HCT116 (cell line): ENCODE results near the gene FAM170B. TPM values are rescaled to one million over a fixed set of nuclear protein-coding genes. Genes with fewer than 3 reads are reported as not detected.

Source experiments
- ATAC-seq: fragments of 200-7000 bp; cut with Tn5 transposase; 2 replicates; pipeline ENCODE4 v1.9.1; 2020; ENCODE audit warnings: mild to moderate bottlenecking, moderate library complexity
- BruUV-seq: library from RNA; stranded (reverse); fragments of 400-500 nt; replicated peaks from 2 replicates; lab custom pipeline; 2021; lab: Mats Ljungman, UMichigan
- CTCF ChIA-PET: fragments of 300-600 bp; sonication (Branson Sonifier 250); formaldehyde crosslinking; loops from one replicate; lab custom pipeline; 2021; ENCODE audit warnings: antibody characterized with exemption; lab: Charles Lee
- POLR2A ChIA-PET: fragments of 300-600, 350-600 bp; sonication (Branson Sonifier 250); formaldehyde crosslinking; loops from one replicate; lab custom pipeline; 2021; ENCODE audit warnings: antibody characterized with exemption; lab: Charles Lee
- RAD21 ChIA-PET, 2 experiments: fragments of 300-600 bp; sonication (Branson Sonifier 250); formaldehyde crosslinking; loops; one replicate each; lab custom pipeline; 2023; ENCODE audit warnings: low total read pairs in 2 of 2; ENCODE audit not compliant: uncharacterized antibody in 2 of 2, unreplicated experiment in 2 of 2, low non-redundant PET in 1 of 2; lab: Charles Lee
- DNase-seq: peaks from one replicate; pipeline ENCODE4 v3.0.0-alpha.2; 2010; ENCODE audit warnings: low read depth, low spot score
- H2AFZ ChIP-seq: fragments of 200-600 bp; shearing (Covaris generic), sonication (generic); 2 replicates; pipeline ENCODE4 v1.6.1; 2017; ENCODE audit warnings: low read depth, mixed run types, mixed read lengths, antibody characterized with exemption, low read length; ENCODE audit not compliant: poor library complexity, severe bottlenecking
- H3K27ac ChIP-seq: 2 replicates; pipeline ENCODE4 v1.5.1; 2012; ENCODE audit warnings: low read depth, low read length
- H3K27me3 ChIP-seq: fragments of 200-600 bp; sonication (generic); 2 replicates; pipeline ENCODE4 v1.6.1; 2016; ENCODE audit warnings: mixed run types, low read length, mixed read lengths; ENCODE audit not compliant: insufficient read depth
- H3K36me3 ChIP-seq, 2 experiments: fragments of 200-500 bp in 1 of 2; fragments of 200-600 bp in 1 of 2; sonication (Bioruptor generic) in 1 of 2; sonication (generic) in 1 of 2; 2 replicates each; pipeline versions ENCODE4 v1.5.1 to v1.6.1; 2014 to 2016; ENCODE audit warnings: low read length in 2 of 2, inconsistent platforms in 1 of 2, mixed read lengths in 1 of 2, mixed run types in 1 of 2; ENCODE audit not compliant: insufficient read depth in 2 of 2, control insufficient read depth in 1 of 2
- H3K4me1 ChIP-seq, 2 experiments: fragments of 200-600 bp in 1 of 2; sonication (generic) in 1 of 2; 2 replicates each; pipeline versions ENCODE4 v1.5.1 to v1.6.1; 2012 to 2017; ENCODE audit warnings: low read length in 2 of 2, inconsistent platforms in 1 of 2, mild to moderate bottlenecking in 1 of 2, mixed read lengths in 1 of 2, mixed run types in 1 of 2, moderate library complexity in 1 of 2; ENCODE audit not compliant: insufficient read depth in 2 of 2, control insufficient read depth in 1 of 2
- H3K4me2 ChIP-seq: fragments of 200-600 bp; sonication (generic); 2 replicates; pipeline ENCODE4 v1.6.1; 2017; ENCODE audit warnings: mixed run types, low read length, mixed read lengths
- H3K4me3 ChIP-seq, 2 experiments: fragments of 200-600 bp in 1 of 2; sonication (generic) in 1 of 2; replicated peaks in 1 of 2; 2 replicates each; pipeline ENCODE4 v1.5.1; 2011 to 2016; ENCODE audit warnings: low read length in 2 of 2, control low read depth in 1 of 2, low read depth in 1 of 2, mild to moderate bottlenecking in 1 of 2, mixed read lengths in 1 of 2, mixed run types in 1 of 2
- H3K79me2 ChIP-seq: fragments of 200-600 bp; sonication (generic); 2 replicates; pipeline ENCODE4 v1.6.1; 2017; ENCODE audit warnings: mild to moderate bottlenecking, mixed run types, low read length, moderate library complexity, mixed read lengths; ENCODE audit not compliant: insufficient read depth
- H3K9ac ChIP-seq: fragments of 200-600 bp; sonication (generic); 2 replicates; pipeline ENCODE4 v1.6.1; 2016; ENCODE audit warnings: low read length, mixed read lengths
- H3K9me2 ChIP-seq: fragments of 200-600 bp; sonication (generic), shearing (Covaris generic); 2 replicates; pipeline ENCODE4 v1.6.1; 2017; ENCODE audit warnings: mixed run types, mild to moderate bottlenecking, moderate library complexity; ENCODE audit not compliant: insufficient read depth
- H3K9me3 ChIP-seq, 2 experiments: fragments of 200-500 bp in 1 of 2; fragments of 200-600 bp in 1 of 2; sonication (Bioruptor generic) in 1 of 2; sonication (generic) in 1 of 2; 2 replicates each; pipeline ENCODE4 v1.6.1; 2014 to 2017; ENCODE audit warnings: low read length in 2 of 2, mixed read lengths in 2 of 2, inconsistent platforms in 1 of 2, low read depth in 1 of 2, mild to moderate bottlenecking in 1 of 2, mixed run types in 1 of 2, moderate library complexity in 1 of 2; ENCODE audit not compliant: control insufficient read depth in 1 of 2, insufficient read depth in 1 of 2
- H4K20me1 ChIP-seq: fragments of 200-600 bp; sonication (generic), shearing (Covaris generic); 2 replicates; pipeline ENCODE4 v1.6.1; 2017; ENCODE audit warnings: mixed run types, mild to moderate bottlenecking, moderate library complexity; ENCODE audit not compliant: insufficient read depth
- CBX3 ChIP-seq: IDR thresholded peaks from 2 replicates; pipeline ENCODE4 v1.6.1; 2012; ENCODE audit warnings: low read depth
- CEBPB ChIP-seq: IDR thresholded peaks from 2 replicates; pipeline ENCODE4 v1.6.1; 2012; ENCODE audit warnings: low read depth
- CTCF ChIP-seq, 3 experiments: fragments of 200-600 bp in 1 of 3; sonication (generic) in 1 of 3; IDR thresholded peaks in 2 of 3; conservative IDR thresholded peaks in 1 of 3; 2 replicates each; pipeline ENCODE4 v1.5.1; 2012 to 2017; ENCODE audit warnings: low read depth in 2 of 3, low read length in 2 of 3, antibody characterized with exemption in 1 of 3, borderline replicate concordance in 1 of 3, control low read depth in 1 of 3, mild to moderate bottlenecking in 1 of 3, mixed read lengths in 1 of 3, mixed run types in 1 of 3, moderate library complexity in 1 of 3; ENCODE audit not compliant: insufficient read depth in 1 of 3
- EGR1 ChIP-seq: IDR thresholded peaks from 2 replicates; pipeline ENCODE4 v1.6.1; 2012; ENCODE audit warnings: low read depth
- ELF1 ChIP-seq: IDR thresholded peaks from 2 replicates; pipeline ENCODE4 v1.6.1; 2012; ENCODE audit warnings: low read depth, borderline replicate concordance
- JUND ChIP-seq: IDR thresholded peaks from 2 replicates; pipeline ENCODE4 v1.6.1; 2012
- POLR2AphosphoS5 ChIP-seq: IDR thresholded peaks from 2 replicates; pipeline ENCODE4 v1.6.1; 2011; ENCODE audit warnings: mild to moderate bottlenecking, low read depth, low read length, moderate library complexity
- RAD21 ChIP-seq: IDR thresholded peaks from 2 replicates; pipeline ENCODE4 v1.6.1; 2012; ENCODE audit warnings: low read depth, mild to moderate bottlenecking
- REST ChIP-seq: IDR thresholded peaks from 2 replicates; pipeline ENCODE4 v1.6.1; 2012; ENCODE audit warnings: low read depth
- SIN3A ChIP-seq: IDR thresholded peaks from 2 replicates; pipeline ENCODE4 v1.6.1; 2012; ENCODE audit warnings: low read depth
- SP1 ChIP-seq: IDR thresholded peaks from 2 replicates; pipeline ENCODE4 v1.6.1; 2012; ENCODE audit warnings: low read depth
- TCF7L2 ChIP-seq: IDR thresholded peaks from 2 replicates; pipeline ENCODE4 v1.7.0; 2011; ENCODE audit warnings: borderline replicate concordance, inconsistent platforms; ENCODE audit not compliant: insufficient read depth, insufficient read length; ENCODE audit errors: extremely low read depth
- YY1 ChIP-seq: IDR thresholded peaks from 2 replicates; pipeline ENCODE4 v1.6.1; 2011; ENCODE audit warnings: low read length, low read depth, moderate library complexity, mild to moderate bottlenecking; ENCODE audit not compliant: insufficient replicate concordance; ENCODE audit errors: extremely low read depth
- ZBTB33 ChIP-seq: IDR thresholded peaks from 2 replicates; pipeline ENCODE4 v1.6.1; 2011; ENCODE audit warnings: mild to moderate bottlenecking, low read length, moderate library complexity; ENCODE audit not compliant: insufficient replicate concordance; ENCODE audit errors: extremely low read depth
- intact Hi-C: fragments of 100-400 bp; cut with micrococcal nuclease; formaldehyde crosslinking; loops from 2 replicates; pipeline ENCODE4 v1.10.0; 2022
- total RNA-seq: library from RNA; stranded (reverse); gene quantifications from one replicate; pipeline ENCODE4 v1.2.1, GENCODE V29; 2021; ENCODE audit not compliant: unreplicated experiment

Gene FAM170B
- total RNA-seq, 1 experiment from 2014 or later = not detected

- Histone ChIP-seq H3K9me3 (no peaks in the 10 kb centered on the region), H3K4me1 (no peaks in the 10 kb centered on the region), H3K27me3 (no peaks in the 10 kb centered on the region), H3K79me2 (no peaks in the 10 kb centered on the region), H4K20me1 (no peaks in the 10 kb centered on the region), H3K27ac (no peak overlapping the region), H3K4me3 (no peak overlapping the region), H3K4me2 (no peak overlapping the region), H3K9me2 (no peaks in the 10 kb centered on the region), H2AFZ (no peak overlapping the region), H3K9ac (no peak overlapping the region), H3K36me3 (no peaks in the 10 kb centered on the region)
- POLR2A ChIA-PET = no interaction called here
- no peak for ATAC-seq
- TF ChIP-seq JUND = no peak
- no peak for TF ChIP-seq ELF1
- TF ChIP-seq CBX3 = no peak
- no peak for TF ChIP-seq ZBTB33
- TF ChIP-seq SP1 = no peak
- no peak for TF ChIP-seq YY1
- no peak for TF ChIP-seq CTCF (IDR thresholded peaks at IDR 0.05 in 2 of 3, conservative IDR thresholded peaks at IDR 0.05 in 1 of 3; ENCODE audit: borderline replicate concordance in 1 of 3, insufficient read depth in 1 of 3, low read depth in 2 of 3, low read length in 2 of 3)
- TF ChIP-seq EGR1 = no peak
- TF ChIP-seq POLR2AphosphoS5 = no peak
- TF ChIP-seq TCF7L2 = no peak
- no peak for TF ChIP-seq REST
- TF ChIP-seq SIN3A = no peak
- no peak for TF ChIP-seq RAD21
- TF ChIP-seq CEBPB = no peak
- intact Hi-C loops = no loop called here
- no TSS peak for BruUV-seq
- DNase-seq = no peak
- CTCF ChIA-PET = no interaction called here
- RAD21 ChIA-PET = no interaction called here
Observed at GRCh38 chr10:49169776-49170175, 36.0 kb upstream of the FAM170B start.
